GM12874 (cell line): ENCODE measurements around the gene USP25.

Experiments
- TF ChIP-seq, protein P1 (sequence below): IDR thresholded peaks from 2 replicates; pipeline ENCODE4 v1.5.1; 2011; ENCODE audit warnings: low read depth, mild to moderate bottlenecking, control low read depth, low read length, moderate library complexity; ENCODE audit not compliant: insufficient read depth

The USP25 gene

DNA sequence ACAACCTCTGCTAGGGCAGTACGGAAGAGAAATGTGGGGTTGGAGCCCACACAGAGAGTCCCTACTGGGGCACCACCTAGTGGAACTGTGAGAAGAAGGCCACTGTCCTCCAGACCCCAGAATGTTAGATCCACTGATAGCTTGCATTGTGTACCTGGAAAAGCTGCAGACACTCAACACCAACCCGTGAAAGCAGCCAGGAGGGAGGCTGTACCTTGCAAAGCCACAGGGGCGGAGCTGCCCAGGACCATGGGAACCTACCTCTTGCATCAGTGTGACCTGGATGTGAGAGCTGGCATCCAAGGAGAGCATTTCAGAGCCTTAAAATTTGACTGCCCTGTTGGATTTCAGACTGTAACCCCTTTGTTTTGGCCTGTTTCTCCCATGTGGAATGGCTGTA, 85.5 kb downstream of the USP25 start:
- TF ChIP-seq, protein P1, sequence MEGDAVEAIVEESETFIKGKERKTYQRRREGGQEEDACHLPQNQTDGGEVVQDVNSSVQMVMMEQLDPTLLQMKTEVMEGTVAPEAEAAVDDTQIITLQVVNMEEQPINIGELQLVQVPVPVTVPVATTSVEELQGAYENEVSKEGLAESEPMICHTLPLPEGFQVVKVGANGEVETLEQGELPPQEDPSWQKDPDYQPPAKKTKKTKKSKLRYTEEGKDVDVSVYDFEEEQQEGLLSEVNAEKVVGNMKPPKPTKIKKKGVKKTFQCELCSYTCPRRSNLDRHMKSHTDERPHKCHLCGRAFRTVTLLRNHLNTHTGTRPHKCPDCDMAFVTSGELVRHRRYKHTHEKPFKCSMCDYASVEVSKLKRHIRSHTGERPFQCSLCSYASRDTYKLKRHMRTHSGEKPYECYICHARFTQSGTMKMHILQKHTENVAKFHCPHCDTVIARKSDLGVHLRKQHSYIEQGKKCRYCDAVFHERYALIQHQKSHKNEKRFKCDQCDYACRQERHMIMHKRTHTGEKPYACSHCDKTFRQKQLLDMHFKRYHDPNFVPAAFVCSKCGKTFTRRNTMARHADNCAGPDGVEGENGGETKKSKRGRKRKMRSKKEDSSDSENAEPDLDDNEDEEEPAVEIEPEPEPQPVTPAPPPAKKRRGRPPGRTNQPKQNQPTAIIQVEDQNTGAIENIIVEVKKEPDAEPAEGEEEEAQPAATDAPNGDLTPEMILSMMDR: no peak

GRCh38 chr21:15820327-15820726, 90.5 kb downstream of the USP25 start:
- TF ChIP-seq, protein P1: no peak

DNA sequence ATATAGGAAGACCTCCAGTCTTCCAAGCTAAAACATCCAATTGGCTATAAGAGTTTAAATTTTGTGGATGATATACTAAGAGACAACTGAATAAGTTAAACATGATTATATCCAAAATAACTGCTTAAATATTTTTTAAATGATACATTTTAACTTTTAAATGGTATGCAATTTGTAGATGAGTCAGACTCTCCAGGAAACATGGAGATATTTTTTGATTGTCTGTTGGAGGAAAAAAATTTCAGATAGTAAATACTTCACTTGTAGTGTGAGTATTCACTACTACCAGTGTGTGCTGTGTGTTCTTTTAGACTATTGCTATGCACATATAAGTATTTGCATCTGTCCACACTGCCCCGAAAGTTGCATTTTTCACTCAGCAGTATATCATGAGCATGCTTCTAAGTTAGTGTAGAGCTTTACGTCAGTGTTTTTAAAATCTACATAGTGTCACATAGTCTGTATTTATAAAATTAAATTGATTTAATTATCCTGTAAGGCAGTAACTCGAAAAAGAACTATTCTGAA, 91.1 kb downstream of the USP25 start:
- TF ChIP-seq, protein P1: no peak

- TF ChIP-seq, protein P1: no peak
Observed at GRCh38 chr21:15823486-15824150, 93.8 kb downstream of the USP25 start.

GRCh38 chr21:15825700-15826099, 95.9 kb downstream of the USP25 start:
- TF ChIP-seq, protein P1: no peak

DNA sequence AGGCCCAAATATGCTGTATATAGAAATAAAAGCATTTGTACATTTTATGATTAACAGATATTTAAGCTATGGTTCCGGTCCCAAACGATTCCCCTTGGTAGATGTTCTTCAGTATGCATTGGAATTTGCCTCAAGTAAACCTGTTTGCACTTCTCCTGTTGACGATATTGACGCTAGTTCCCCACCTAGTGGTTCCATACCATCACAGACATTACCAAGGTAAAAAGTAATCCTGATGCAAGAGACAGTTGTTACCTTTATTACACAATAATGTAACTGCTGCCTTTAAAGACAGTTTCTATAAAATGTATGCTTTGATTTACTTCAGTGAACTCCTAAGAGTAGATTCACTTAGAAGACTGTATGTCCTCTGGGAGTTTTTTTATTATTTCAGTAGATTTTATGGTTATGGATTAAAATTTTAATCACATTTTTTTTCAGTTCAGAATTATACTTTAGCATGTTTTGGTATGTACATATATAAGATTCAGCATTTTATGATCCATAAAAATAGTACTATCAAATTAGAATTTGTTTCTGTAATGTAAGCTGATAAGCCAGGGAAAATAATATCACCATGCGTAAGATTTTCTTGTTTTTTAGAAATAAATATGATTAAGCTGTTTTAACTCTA, 96.5 kb downstream of the USP25 start:
- TF ChIP-seq, protein P1: peak; percentile 48; the same call in 1 of the 2 replicates

GRCh38 chr21:15826908-15827601, 97.3 kb downstream of the USP25 start:
- TF ChIP-seq, protein P1: no peak
